Erythroblast (primary cell): ENCODE results near the gene ZNF831.

Source experiments
- GATA1 ChIP-seq: IDR thresholded peaks from 2 replicates; pipeline ENCODE4 v1.6.1; 2011; ENCODE audit warnings: low read depth, mild to moderate bottlenecking, control low read depth, low read length, moderate library complexity
- POLR2A ChIP-seq: IDR thresholded peaks from 2 replicates; pipeline ENCODE4 v1.6.1; 2011; ENCODE audit warnings: mild to moderate bottlenecking, low read length

DNA sequence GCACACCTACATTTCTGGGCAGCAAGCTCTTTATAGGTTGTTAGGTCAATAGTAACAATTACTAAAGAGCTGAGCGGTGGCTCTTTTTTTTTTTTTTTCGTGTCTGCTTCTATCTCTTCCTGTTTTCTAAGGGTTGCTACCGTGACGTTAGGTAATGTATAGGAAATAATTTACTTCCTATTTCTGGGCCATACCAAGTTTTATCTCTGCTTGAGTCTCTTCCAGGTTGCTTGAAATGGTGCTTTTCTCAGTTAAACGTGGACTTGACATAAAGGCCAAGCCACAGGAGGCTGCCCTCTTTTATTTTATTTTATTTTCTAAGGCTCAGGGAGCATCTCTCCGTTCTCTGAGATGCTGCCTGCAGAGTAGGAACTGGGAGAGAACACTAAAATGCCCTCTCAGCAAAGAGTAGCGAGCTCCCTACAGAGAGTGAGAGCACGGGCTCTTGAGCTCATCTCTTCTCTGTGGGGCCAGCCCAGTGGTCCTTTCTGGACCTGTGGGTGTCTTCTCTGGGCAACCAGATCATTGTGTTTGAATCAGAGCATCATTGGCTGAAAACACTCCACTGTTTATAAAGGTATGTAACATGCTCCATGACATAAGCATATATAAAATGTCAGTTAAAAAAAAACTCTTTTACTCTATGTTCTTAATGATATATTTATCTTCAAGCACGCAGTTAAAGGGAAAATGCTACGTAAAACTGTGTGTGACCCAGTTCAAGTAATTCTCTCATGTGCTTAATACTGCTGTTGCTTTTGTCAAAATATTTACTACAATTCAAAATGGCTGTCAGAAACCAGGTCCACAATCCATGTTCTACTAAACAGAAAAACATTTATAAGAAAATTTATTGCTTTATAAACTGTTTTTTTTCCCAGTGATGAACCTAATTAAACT, at the start of gene ZNF831:
- no peak for TF ChIP-seq POLR2A
- no peak for TF ChIP-seq GATA1
